H9 (cell line): ENCODE results near the gene MUCL3. TPM values are rescaled to one million over a fixed set of nuclear protein-coding genes. Genes with fewer than 3 reads are reported as not detected.

ENCODE experiments used
- DNase-seq: peaks from one replicate; pipeline ENCODE4 v3.0.0-alpha.2; 2017
- H2AFZ ChIP-seq: one replicate; pipeline ENCODE4 v1.6.1; 2013; ENCODE audit warnings: mild to moderate bottlenecking, low read length, control low read depth, moderate library complexity
- H2AK5ac ChIP-seq: 2 replicates; pipeline ENCODE4 v1.6.1; 2013; ENCODE audit warnings: low read length, control low read depth, mixed read lengths; ENCODE audit not compliant: insufficient read length
- H2BK120ac ChIP-seq: one replicate; pipeline ENCODE4 v1.6.1; 2013; ENCODE audit warnings: low read depth, mild to moderate bottlenecking, low read length, control low read depth, inconsistent platforms; ENCODE audit not compliant: poor library complexity, severe bottlenecking
- H2BK12ac ChIP-seq: 2 replicates; pipeline ENCODE4 v1.6.1; 2013; ENCODE audit warnings: low read length, control low read depth, mixed read lengths, low read depth; ENCODE audit not compliant: insufficient read length
- H2BK15ac ChIP-seq: 2 replicates; pipeline ENCODE4 v1.6.1; 2013; ENCODE audit warnings: low read depth, low read length, control low read depth
- H2BK20ac ChIP-seq: one replicate; pipeline ENCODE4 v1.6.1; 2013; ENCODE audit warnings: low read depth, mild to moderate bottlenecking, low read length, control low read depth, inconsistent platforms; ENCODE audit not compliant: poor library complexity, severe bottlenecking
- H2BK5ac ChIP-seq: 2 replicates; pipeline ENCODE4 v1.6.1; 2013; ENCODE audit warnings: low read length, control low read depth, mixed read lengths; ENCODE audit not compliant: insufficient read length
- H3K14ac ChIP-seq: 2 replicates; pipeline ENCODE4 v1.6.1; 2013; ENCODE audit warnings: low read length, control low read depth; ENCODE audit not compliant: insufficient read depth
- H3K18ac ChIP-seq: 2 replicates; pipeline ENCODE4 v1.6.1; 2013; ENCODE audit warnings: low read depth, mild to moderate bottlenecking, mixed read lengths, low read length, control low read depth; ENCODE audit not compliant: insufficient read length
- H3K23ac ChIP-seq: 2 replicates; pipeline ENCODE4 v1.6.1; 2013; ENCODE audit warnings: low read length, control low read depth, mixed read lengths, low read depth; ENCODE audit not compliant: insufficient read length
- H3K23me2 ChIP-seq: 2 replicates; pipeline ENCODE4 v1.6.1; 2013; ENCODE audit warnings: low read depth, mild to moderate bottlenecking, mixed read lengths, low read length, control low read depth; ENCODE audit not compliant: insufficient read length, poor library complexity, severe bottlenecking
- H3K27ac ChIP-seq: 2 replicates; pipeline ENCODE4 v1.5.1; 2013; ENCODE audit warnings: low read length, control low read depth, mixed read lengths, low read depth; ENCODE audit not compliant: insufficient read length
- H3K27me3 ChIP-seq: 2 replicates; pipeline ENCODE4 v1.6.1; 2013; ENCODE audit warnings: low read length, control low read depth, inconsistent platforms; ENCODE audit not compliant: insufficient read depth
- H3K4ac ChIP-seq: 2 replicates; pipeline ENCODE4 v1.6.1; 2013; ENCODE audit warnings: low read depth, mild to moderate bottlenecking, control low read depth, inconsistent platforms, low read length, moderate library complexity
- H3K4me1 ChIP-seq: 2 replicates; pipeline ENCODE4 v1.6.1; 2013; ENCODE audit warnings: low read length, control low read depth, inconsistent platforms; ENCODE audit not compliant: insufficient read depth
- H3K4me2 ChIP-seq: 2 replicates; pipeline ENCODE4 v1.6.1; 2013; ENCODE audit warnings: low read length, control low read depth, mixed read lengths; ENCODE audit not compliant: insufficient read length, insufficient read depth
- H3K56ac ChIP-seq: 2 replicates; pipeline ENCODE4 v1.6.1; 2013; ENCODE audit warnings: low read depth, mild to moderate bottlenecking, mixed read lengths, low read length, control low read depth; ENCODE audit not compliant: insufficient read length
- H3K79me1 ChIP-seq: 2 replicates; pipeline ENCODE4 v1.6.1; 2013; ENCODE audit warnings: low read depth, mild to moderate bottlenecking, moderate library complexity, low read length, control low read depth, inconsistent platforms; ENCODE audit not compliant: insufficient read depth, poor library complexity, severe bottlenecking
- H3K79me2 ChIP-seq: 2 replicates; pipeline ENCODE4 v1.6.1; 2013; ENCODE audit warnings: low read length, control low read depth, inconsistent platforms; ENCODE audit not compliant: insufficient read depth
- H3K9ac ChIP-seq: 2 replicates; pipeline ENCODE4 v1.6.1; 2013; ENCODE audit warnings: low read length, control low read depth, mixed read lengths; ENCODE audit not compliant: insufficient read length; ENCODE audit errors: extremely low read depth
- H3K9me3 ChIP-seq: one replicate; pipeline ENCODE4 v1.6.1; 2013; ENCODE audit warnings: low read depth, low read length, inconsistent platforms; ENCODE audit not compliant: control insufficient read depth
- H3T11ph ChIP-seq: one replicate; pipeline ENCODE4 v1.6.1; 2013; ENCODE audit warnings: mild to moderate bottlenecking, low read length, control low read depth, inconsistent platforms
- H4K20me1 ChIP-seq: one replicate; pipeline ENCODE4 v1.6.1; 2013; ENCODE audit not compliant: control insufficient read depth, insufficient read length, insufficient read depth
- H4K5ac ChIP-seq: 2 replicates; pipeline ENCODE4 v1.6.1; 2013; ENCODE audit warnings: low read depth, mild to moderate bottlenecking, mixed read lengths, low read length, control low read depth; ENCODE audit not compliant: insufficient read length
- H4K8ac ChIP-seq: replicated peaks from 2 replicates; pipeline ENCODE4 v1.6.1; 2013; ENCODE audit warnings: low read length, control low read depth, mixed read lengths, low read depth; ENCODE audit not compliant: insufficient read length
- H4K91ac ChIP-seq: 2 replicates; pipeline ENCODE4 v1.6.1; 2013; ENCODE audit warnings: low read depth, mild to moderate bottlenecking, moderate library complexity, mixed read lengths, low read length, control low read depth; ENCODE audit not compliant: insufficient read length
- H3K27ac Mint-ChIP-seq, 3 experiments: 2 replicates in 2 of 3; 3 replicates in 1 of 3; pipeline ENCODE4 v1.8.0; 2020 to 2021; ENCODE audit warnings: mixed read lengths in 3 of 3, mild to moderate bottlenecking in 1 of 3, moderate library complexity in 1 of 3
- H3K27me3 Mint-ChIP-seq: 2 replicates; pipeline ENCODE4 v1.8.0; 2021; ENCODE audit warnings: low read depth, mild to moderate bottlenecking, moderate library complexity, mixed read lengths
- H3K36me3 Mint-ChIP-seq, 3 experiments: 2 replicates in 2 of 3; 3 replicates in 1 of 3; pipeline ENCODE4 v1.8.0; 2020 to 2021; ENCODE audit warnings: low read depth in 3 of 3, mixed read lengths in 3 of 3; ENCODE audit not compliant: insufficient read depth in 1 of 3
- H3K4me1 Mint-ChIP-seq, 2 experiments: 2 replicates each; pipeline ENCODE4 v1.8.0; 2020; ENCODE audit warnings: mixed read lengths in 2 of 2
- H3K4me3 Mint-ChIP-seq, 2 experiments: 2 replicates in 1 of 2; 3 replicates in 1 of 2; pipeline ENCODE4 v1.8.0; 2020 to 2021; ENCODE audit warnings: mild to moderate bottlenecking in 2 of 2, mixed read lengths in 2 of 2, moderate library complexity in 1 of 2
- H3K9me3 Mint-ChIP-seq, 2 experiments: 2 replicates in 1 of 2; 3 replicates in 1 of 2; pipeline ENCODE4 v1.8.0; 2020; ENCODE audit warnings: mild to moderate bottlenecking in 2 of 2, mixed read lengths in 2 of 2, moderate library complexity in 1 of 2
- WGBS: extraction: QIAGEN DNeasy Blood & Tissue Kit; methylation state at CpG from one replicate; pipeline ENCODE4 v1.1.7; 2013; ENCODE audit warnings: missing lambda C conversion rate, low lambda C conversion rate, mixed read lengths; ENCODE audit not compliant: insufficient read length; ENCODE audit errors: extremely low coverage; 5-methylcytosine and 5-hydroxymethylcytosine counted together
- total RNA-seq: library from RNA; stranded (reverse); gene quantifications from 2 replicates; pipeline ENCODE4 v1.2.1, GENCODE V29; 2021
- TF ChIP-seq, protein P1 (sequence below): fragments of 200-600 bp; sonication (generic); conservative IDR thresholded peaks from 3 replicates; pipeline ENCODE4 v1.8.0; 2021; ENCODE audit warnings: antibody characterized with exemption, mild to moderate bottlenecking

MUCL3 gene
- total RNA-seq, 1 experiment from 2014 or later = 0.15 TPM

- Histone ChIP-seq H3K79me1 (no peaks in the 10 kb centered on the region), H3K56ac (no peak overlapping the region), H2AK5ac (no peak overlapping the region), H3K27me3 (no peaks in the 10 kb centered on the region), H3K4me1 (peaks cover 6% of the 10 kb centered on the region; the same call in 1 of the 2 replicates), H4K5ac (no peak overlapping the region), H3K14ac (peak overlapping the region; percentile 87), H3K18ac (peak overlapping the region; percentile 83), H2BK12ac (no peak overlapping the region), H2BK5ac (no peak overlapping the region), H3K27ac (no peak overlapping the region), H3K4ac (no peak overlapping the region; the same call in 1 of the 2 replicates), H3K9me3 (no peaks in the 10 kb centered on the region), H2AFZ (no peak overlapping the region), H3K4me2 (peak overlapping the region; percentile 13), H2BK120ac (no peak overlapping the region), H2BK15ac (no peak overlapping the region), H4K91ac (peak overlapping the region; percentile 0), H4K8ac (no peak overlapping the region), H3T11ph (no peak overlapping the region), H3K23me2 (no peaks in the 10 kb centered on the region), H3K9ac (no peak overlapping the region), H3K79me2 (no peaks in the 10 kb centered on the region), H3K23ac (no peak overlapping the region), H2BK20ac (no peak overlapping the region), H4K20me1 (no peaks in the 10 kb centered on the region)
- Mint-ChIP-seq H3K4me3 (peak overlapping the region in 1 of 2 experiments; percentile 41; a peak in 2 of 5 replicates), H3K27ac (peak overlapping the region; percentile 50 to 79 (median 72); a peak in 4 of 7 replicates), H3K36me3 (no peaks in the 10 kb centered on the region), H3K4me1 (peaks cover 29 to 43% of the 10 kb centered on the region in 2 experiments), H3K27me3 (peaks cover 3% of the 10 kb centered on the region), H3K9me3 (no peaks in the 10 kb centered on the region)
- no CpG with 5 or more reads among the region's 15 CpGs for WGBS
- TF ChIP-seq, protein P1, sequence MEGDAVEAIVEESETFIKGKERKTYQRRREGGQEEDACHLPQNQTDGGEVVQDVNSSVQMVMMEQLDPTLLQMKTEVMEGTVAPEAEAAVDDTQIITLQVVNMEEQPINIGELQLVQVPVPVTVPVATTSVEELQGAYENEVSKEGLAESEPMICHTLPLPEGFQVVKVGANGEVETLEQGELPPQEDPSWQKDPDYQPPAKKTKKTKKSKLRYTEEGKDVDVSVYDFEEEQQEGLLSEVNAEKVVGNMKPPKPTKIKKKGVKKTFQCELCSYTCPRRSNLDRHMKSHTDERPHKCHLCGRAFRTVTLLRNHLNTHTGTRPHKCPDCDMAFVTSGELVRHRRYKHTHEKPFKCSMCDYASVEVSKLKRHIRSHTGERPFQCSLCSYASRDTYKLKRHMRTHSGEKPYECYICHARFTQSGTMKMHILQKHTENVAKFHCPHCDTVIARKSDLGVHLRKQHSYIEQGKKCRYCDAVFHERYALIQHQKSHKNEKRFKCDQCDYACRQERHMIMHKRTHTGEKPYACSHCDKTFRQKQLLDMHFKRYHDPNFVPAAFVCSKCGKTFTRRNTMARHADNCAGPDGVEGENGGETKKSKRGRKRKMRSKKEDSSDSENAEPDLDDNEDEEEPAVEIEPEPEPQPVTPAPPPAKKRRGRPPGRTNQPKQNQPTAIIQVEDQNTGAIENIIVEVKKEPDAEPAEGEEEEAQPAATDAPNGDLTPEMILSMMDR = peak; percentile 68
- peak; percentile 95 for DNase-seq
These were observed 1.7 kb downstream of the MUCL3 start for GRCh38 chr6:30942338-30943060.
